Activated CD4-positive, alpha-beta T cell treated with anti-CD3 and anti-CD28 coated beads, Interleukin-2, Interleukin-4, amounts not matched to agents 100 ng/mL and 50 ng/mL, durations not matched to agents 16 hours and 8 hours (primary cell): ENCODE data around the gene NTSR1.

ENCODE experiments used
- DNase-seq: peaks from one replicate; pipeline ENCODE4 v3.0.0-alpha.2; 2020; ENCODE audit warnings: low spot score

The NTSR1 gene

GRCh38 chr20:62708591-62709536 is at the start of gene NTSR1:
TSS of gene NTSR1 (plus strand) at chr20:62708836. CDS start at chr20:62709208, 372 bp downstream.
- DNase-seq, result no peak

GRCh38 chr20:62659488-62660239 is 49.0 kb upstream of the NTSR1 start:
- no peak for DNase-seq

- DNase-seq, result no peak
Observed at GRCh38 chr20:62660240-62660615, 48.4 kb upstream of the NTSR1 start.

- DNase-seq, result no peak
Observed at GRCh38 chr20:62660768-62661167, 47.9 kb upstream of the NTSR1 start.

- no peak for DNase-seq
Observed at GRCh38 chr20:62661647-62662046, 47.0 kb upstream of the NTSR1 start.

GRCh38 chr20:62662422-62662821 is 46.2 kb upstream of the NTSR1 start:
- no peak for DNase-seq

GRCh38 chr20:62663145-62664018 is 45.3 kb upstream of the NTSR1 start:
- DNase-seq, result no peak

GRCh38 chr20:62664019-62664971 is 44.3 kb upstream of the NTSR1 start:
- DNase-seq, result no peak

- DNase-seq, result no peak
Observed at GRCh38 chr20:62665153-62665754, 43.4 kb upstream of the NTSR1 start.

GRCh38 chr20:62665826-62666735 is 42.6 kb upstream of the NTSR1 start:
- DNase-seq, result no peak

GRCh38 chr20:62666736-62667529 is 41.7 kb upstream of the NTSR1 start:
- DNase-seq, result no peak

GRCh38 chr20:62667530-62668440 is 40.9 kb upstream of the NTSR1 start:
- DNase-seq, result no peak

- DNase-seq, result no peak
Observed at GRCh38 chr20:62668441-62669027, 40.1 kb upstream of the NTSR1 start.

GRCh38 chr20:62669249-62669648 is 39.4 kb upstream of the NTSR1 start:
- no peak for DNase-seq

- no peak for DNase-seq
Observed at GRCh38 chr20:62670156-62670555, 38.5 kb upstream of the NTSR1 start.

- no peak for DNase-seq
Observed at GRCh38 chr20:62670998-62671397, 37.6 kb upstream of the NTSR1 start.

- DNase-seq, result no peak
Observed at GRCh38 chr20:62671765-62672164, 36.9 kb upstream of the NTSR1 start.
